Kidney (tissue), 14 donors: ENCODE measurements around the gene ADGRA3. TPM values are rescaled to one million over a fixed set of nuclear protein-coding genes. Genes with fewer than 3 reads are reported as not detected.
A peak's percentile ranks its signal among the peaks of the same experiment; 100 is the strongest.

Source experiments
- DNase-seq, 5 donors: peaks; one replicate each; pipeline ENCODE4 v3.0.0-alpha.2; 2013 to 2020
- FAIRE-seq: peaks from 2 replicates; lab custom pipeline; 2012; peaks lifted over from hg19 to GRCh38; lab: Jason Lieb, UNC
- H3K27ac ChIP-seq, 2 donors: one replicate each; pipeline ENCODE4 v1.7.0; 2013; ENCODE audit warnings: low read depth in 2 of 2, low read length in 2 of 2, inconsistent platforms in 1 of 2
- H3K27me3 ChIP-seq: one replicate; pipeline ENCODE4 v1.7.1; 2013; ENCODE audit warnings: low read length, inconsistent platforms; ENCODE audit not compliant: control insufficient read depth, insufficient read depth
- H3K36me3 ChIP-seq, 3 donors: one replicate each; pipeline versions ENCODE4 v1.7.0 to v1.7.1; 2013; ENCODE audit warnings: low read length in 3 of 3, control low read depth in 1 of 3, inconsistent platforms in 1 of 3; ENCODE audit not compliant: insufficient read depth in 3 of 3, control insufficient read depth in 2 of 3
- H3K4me1 ChIP-seq, 3 donors: one replicate each; pipeline versions ENCODE4 v1.7.0 to v1.7.1; 2013; ENCODE audit warnings: low read length in 3 of 3, inconsistent platforms in 1 of 3, low read depth in 1 of 3; ENCODE audit not compliant: control insufficient read depth in 2 of 3, insufficient read depth in 2 of 3
- H3K4me3 ChIP-seq, 3 donors: one replicate each; pipeline versions ENCODE4 v1.7.0 to v1.8.1; 2013; ENCODE audit warnings: low read length in 3 of 3, control low read depth in 1 of 3, inconsistent platforms in 1 of 3
- H3K9ac ChIP-seq, 3 donors: one replicate each; pipeline versions ENCODE4 v1.7.0 to v1.7.1; 2013; ENCODE audit warnings: low read length in 3 of 3, control low read depth in 1 of 3, inconsistent platforms in 1 of 3
- H3K9me3 ChIP-seq, 3 donors: one replicate each; pipeline versions ENCODE4 v1.7.0 to v1.7.1; 2013; ENCODE audit warnings: low read length in 3 of 3, control low read depth in 1 of 3, inconsistent platforms in 1 of 3; ENCODE audit not compliant: control insufficient read depth in 2 of 3, insufficient read depth in 1 of 3
- intact Hi-C: fragments of 100-400 bp; cut with DNase I; formaldehyde crosslinking; loops from one replicate; pipeline ENCODE4 v1.11.1; 2022
- polyA plus RNA-seq: library from polyadenylated mRNA; stranded (reverse); fragments of 350-450 nt; fragmentation: Illumina TruSeq; extraction: RNeasy Lipid Tissue Mini Kit (QIAGEN cat#74804); gene quantifications from one replicate; pipeline ENCODE4 v1.2.3, GENCODE V29; 2014; ENCODE audit warnings: low read depth, low replicate concordance; ENCODE audit not compliant: insufficient read depth
- total RNA-seq: library from RNA; stranded (reverse); fragmentation: NEBNext Ultra II Directional; extraction: Animal tissue kit (Norgen Biotek cat#: 25700); gene quantifications from one replicate; pipeline ENCODE4 v1.2.1, GENCODE V29; 2021
- TF ChIP-seq, protein P1 (sequence below): IDR thresholded peaks from 3 replicates; pipeline ENCODE4 v1.5.1; 2012; ENCODE audit warnings: mild to moderate bottlenecking, moderate library complexity, borderline replicate concordance; ENCODE audit not compliant: insufficient read depth; ENCODE audit errors: extremely low read depth
- donor health status: control.
- donor health status: control.
- donor health status: control.
- donor health status: control.
- donor health status: control.
- donor health status: DM: yes; HTN: yes; CAD: no.
- donor health status: Normal renal cell carcinoma (clear cell type).

Gene ADGRA3
- total and polyA plus RNA-seq, 2 donors from 2014 or later, result 8.2 to 28.7 TPM

DNA sequence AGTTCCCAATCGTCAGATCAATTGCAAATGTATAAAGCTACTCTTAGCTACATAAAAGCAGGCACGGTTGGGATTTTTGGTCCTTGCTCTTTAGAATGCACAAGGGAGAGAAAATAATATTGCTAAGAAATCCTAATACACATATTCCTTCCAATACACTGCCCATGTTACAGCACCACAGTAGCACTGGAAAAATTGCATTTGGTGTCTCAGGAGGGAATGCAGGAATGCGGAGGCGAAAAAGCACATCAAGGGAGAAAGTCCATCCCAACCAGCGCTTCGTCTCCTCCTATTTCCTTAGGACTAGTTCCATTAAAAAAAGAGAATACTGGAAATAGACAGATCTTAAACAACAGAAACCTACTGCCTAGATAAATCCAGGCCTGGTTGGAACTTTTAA, 23.9 kb downstream of the ADGRA3 start:
- intact Hi-C loops, result no loop called here
- H3K9ac ChIP-seq, result no peak overlapping the region
- H3K27me3 ChIP-seq, result no peaks in the 10 kb centered on the region
- no peak overlapping the region for H3K4me3 ChIP-seq
- FAIRE-seq (no peak), DNase-seq (no peak)
- TF ChIP-seq, protein P1, sequence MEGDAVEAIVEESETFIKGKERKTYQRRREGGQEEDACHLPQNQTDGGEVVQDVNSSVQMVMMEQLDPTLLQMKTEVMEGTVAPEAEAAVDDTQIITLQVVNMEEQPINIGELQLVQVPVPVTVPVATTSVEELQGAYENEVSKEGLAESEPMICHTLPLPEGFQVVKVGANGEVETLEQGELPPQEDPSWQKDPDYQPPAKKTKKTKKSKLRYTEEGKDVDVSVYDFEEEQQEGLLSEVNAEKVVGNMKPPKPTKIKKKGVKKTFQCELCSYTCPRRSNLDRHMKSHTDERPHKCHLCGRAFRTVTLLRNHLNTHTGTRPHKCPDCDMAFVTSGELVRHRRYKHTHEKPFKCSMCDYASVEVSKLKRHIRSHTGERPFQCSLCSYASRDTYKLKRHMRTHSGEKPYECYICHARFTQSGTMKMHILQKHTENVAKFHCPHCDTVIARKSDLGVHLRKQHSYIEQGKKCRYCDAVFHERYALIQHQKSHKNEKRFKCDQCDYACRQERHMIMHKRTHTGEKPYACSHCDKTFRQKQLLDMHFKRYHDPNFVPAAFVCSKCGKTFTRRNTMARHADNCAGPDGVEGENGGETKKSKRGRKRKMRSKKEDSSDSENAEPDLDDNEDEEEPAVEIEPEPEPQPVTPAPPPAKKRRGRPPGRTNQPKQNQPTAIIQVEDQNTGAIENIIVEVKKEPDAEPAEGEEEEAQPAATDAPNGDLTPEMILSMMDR, result no peak
- H3K27ac ChIP-seq, result no peak overlapping the region
- no peaks in the 10 kb centered on the region for H3K9me3 ChIP-seq
- no peaks in the 10 kb centered on the region for H3K36me3 ChIP-seq
- H3K4me1 ChIP-seq, result peaks cover 0 to 4% (median 2%) of the 10 kb centered on the region in 3 donors

DNA sequence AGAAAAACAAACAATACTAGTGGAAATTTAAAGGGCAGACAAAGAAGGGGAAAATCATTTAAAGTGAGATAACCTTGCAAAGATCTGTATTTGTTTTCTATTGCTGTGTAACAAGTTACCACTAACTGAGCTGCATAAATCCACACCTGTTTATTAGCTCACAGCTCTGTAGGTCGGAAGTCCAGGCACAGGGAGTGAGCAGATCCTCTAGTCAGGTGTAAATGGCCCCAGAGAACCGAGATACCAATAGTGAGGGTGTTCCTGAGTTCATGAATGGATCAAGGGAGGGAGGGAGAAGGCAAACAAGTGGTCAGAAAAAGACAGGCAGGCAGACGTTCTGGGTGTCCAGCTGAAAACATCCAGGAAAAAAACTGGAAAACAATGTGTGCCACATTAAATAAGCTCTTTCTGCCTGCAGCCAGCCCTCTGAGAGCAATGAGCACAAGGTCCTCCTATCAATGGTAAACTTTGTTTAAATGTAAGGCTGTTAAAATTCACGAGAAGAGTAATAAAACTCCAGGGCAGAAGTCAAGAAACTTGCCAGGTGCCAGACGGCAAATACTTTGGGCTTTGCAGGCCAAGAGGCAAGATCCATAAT, 25.0 kb downstream of the ADGRA3 start:
- H3K27me3 ChIP-seq, result no peaks in the 10 kb centered on the region
- no peak for DNase-seq
- intact Hi-C loops, result no loop called here
- FAIRE-seq, result no peak
- H3K9ac ChIP-seq, result no peak overlapping the region
- H3K36me3 ChIP-seq, result no peaks in the 10 kb centered on the region
- no peak overlapping the region for H3K27ac ChIP-seq
- H3K9me3 ChIP-seq, result no peaks in the 10 kb centered on the region
- TF ChIP-seq, protein P1, result no peak
- H3K4me3 ChIP-seq, result no peak overlapping the region
- H3K4me1 ChIP-seq, result peaks cover 0 to 4% (median 2%) of the 10 kb centered on the region in 3 donors

- H3K9ac ChIP-seq, result no peak overlapping the region
- TF ChIP-seq, protein P1, result no peak
- no peak for FAIRE-seq
- no peak overlapping the region for H3K4me3 ChIP-seq
- no peak overlapping the region for H3K27ac ChIP-seq
- intact Hi-C loops, result no loop called here
- no peaks in the 10 kb centered on the region for H3K9me3 ChIP-seq
- peaks cover 0 to 5% (median 4%) of the 10 kb centered on the region in 3 donors for H3K4me1 ChIP-seq
- H3K27me3 ChIP-seq, result no peaks in the 10 kb centered on the region
- DNase-seq, result peak in 2 of 5 donors; percentile 43 to 54
- H3K36me3 ChIP-seq, result no peaks in the 10 kb centered on the region
These were observed 27.8 kb downstream of the ADGRA3 start for GRCh38 chr4:22488106-22488505.
